GM19467 (cell line): Measurements from ENCODE around the gene NPAS3.

ENCODE experiments used
- ATAC-seq: cut with Tn5 transposase; IDR thresholded peaks from one replicate; pipeline ENCODE4 v1.9.1; 2021; ENCODE audit warnings: mild to moderate bottlenecking, moderate library complexity; ENCODE audit not compliant: unreplicated experiment

The NPAS3 gene

GRCh38 chr14:33464254-33464962 is 525.7 kb downstream of the NPAS3 start:
- no peak for ATAC-seq

- no peak for ATAC-seq
Measured at GRCh38 chr14:33465846-33466700, 527.4 kb downstream of the NPAS3 start.

- ATAC-seq: no peak
Measured at GRCh38 chr14:33467971-33468370, 529.3 kb downstream of the NPAS3 start.

GRCh38 chr14:33469898-33470297 is 531.2 kb downstream of the NPAS3 start:
- ATAC-seq: no peak

GRCh38 chr14:33471776-33472175 is 533.1 kb downstream of the NPAS3 start:
- no peak for ATAC-seq

- no peak for ATAC-seq
Measured at GRCh38 chr14:33475623-33476022, 536.9 kb downstream of the NPAS3 start.

GRCh38 chr14:33477797-33478196 is 539.1 kb downstream of the NPAS3 start:
- ATAC-seq: no peak

- no peak for ATAC-seq
Measured at GRCh38 chr14:33480071-33480886, 541.6 kb downstream of the NPAS3 start.

GRCh38 chr14:33480887-33481184 is 542.2 kb downstream of the NPAS3 start:
- ATAC-seq: no peak

- ATAC-seq: no peak
Measured at GRCh38 chr14:33483110-33483509, 544.4 kb downstream of the NPAS3 start.

- ATAC-seq: no peak
Measured at GRCh38 chr14:33483541-33483940, 544.9 kb downstream of the NPAS3 start.

- no peak for ATAC-seq
Measured at GRCh38 chr14:33484264-33484663, 545.6 kb downstream of the NPAS3 start.

GRCh38 chr14:33486332-33486890 is 547.7 kb downstream of the NPAS3 start:
- no peak for ATAC-seq

GRCh38 chr14:33488582-33488981 is 549.9 kb downstream of the NPAS3 start:
- no peak for ATAC-seq

- ATAC-seq: no peak
Measured at GRCh38 chr14:33490555-33490954, 551.9 kb downstream of the NPAS3 start.

GRCh38 chr14:33491112-33491511 is 552.4 kb downstream of the NPAS3 start:
- no peak for ATAC-seq

GRCh38 chr14:33492491-33492890 is 553.8 kb downstream of the NPAS3 start:
- no peak for ATAC-seq

- no peak for ATAC-seq
Measured at GRCh38 chr14:33493266-33493665, 554.6 kb downstream of the NPAS3 start.

- ATAC-seq: no peak
Measured at GRCh38 chr14:33493990-33494389, 555.3 kb downstream of the NPAS3 start.

- ATAC-seq: no peak
Measured at GRCh38 chr14:33499687-33500086, 561.0 kb downstream of the NPAS3 start.
